Glutamatergic neuron (in vitro differentiated cells): ENCODE data around the gene ADAP1. TPM values are rescaled to one million over a fixed set of nuclear protein-coding genes. Genes with fewer than 3 reads are reported as not detected.

ENCODE experiments used
- DNase-seq: peaks from one replicate; pipeline ENCODE4 v3.0.0; 2022
- H3K27ac Mint-ChIP-seq: one replicate; pipeline ENCODE4 v1.8.0; 2020; ENCODE audit warnings: mild to moderate bottlenecking, mixed read lengths, inconsistent platforms; ENCODE audit not compliant: unreplicated experiment
- H3K27me3 Mint-ChIP-seq: one replicate; pipeline ENCODE4 v1.8.0; 2020; ENCODE audit warnings: mild to moderate bottlenecking, moderate library complexity, mixed read lengths, inconsistent platforms; ENCODE audit not compliant: unreplicated experiment
- H3K36me3 Mint-ChIP-seq: one replicate; pipeline ENCODE4 v1.8.0; 2020; ENCODE audit warnings: mild to moderate bottlenecking, mixed read lengths, inconsistent platforms; ENCODE audit not compliant: unreplicated experiment
- H3K4me1 Mint-ChIP-seq: one replicate; pipeline ENCODE4 v1.8.0; 2020; ENCODE audit warnings: mild to moderate bottlenecking, low read depth, mixed read lengths, inconsistent platforms; ENCODE audit not compliant: unreplicated experiment
- H3K4me3 Mint-ChIP-seq: one replicate; pipeline ENCODE4 v1.8.0; 2020; ENCODE audit warnings: mild to moderate bottlenecking, mixed read lengths, inconsistent platforms; ENCODE audit not compliant: unreplicated experiment
- H3K9me3 Mint-ChIP-seq: one replicate; pipeline ENCODE4 v1.8.0; 2020; ENCODE audit warnings: mild to moderate bottlenecking, moderate library complexity, mixed read lengths, inconsistent platforms; ENCODE audit not compliant: unreplicated experiment
- total RNA-seq: library from RNA; stranded (reverse); fragmentation: NEBNext Ultra II Directional; extraction: Animal tissue kit (Norgen Biotek cat#: 25700); gene quantifications from one replicate; pipeline ENCODE4 v1.2.1, GENCODE V29; 2021; ENCODE audit not compliant: unreplicated experiment
- TF ChIP-seq, protein P1 (sequence below): fragments of 200-600 bp; sonication (generic); IDR thresholded peaks from one replicate; pipeline ENCODE4 v1.5.0; 2021; ENCODE audit not compliant: partially characterized antibody, unreplicated experiment

Gene ADAP1
- total RNA-seq, 1 donor from 2014 or later = 61.1 TPM

DNA sequence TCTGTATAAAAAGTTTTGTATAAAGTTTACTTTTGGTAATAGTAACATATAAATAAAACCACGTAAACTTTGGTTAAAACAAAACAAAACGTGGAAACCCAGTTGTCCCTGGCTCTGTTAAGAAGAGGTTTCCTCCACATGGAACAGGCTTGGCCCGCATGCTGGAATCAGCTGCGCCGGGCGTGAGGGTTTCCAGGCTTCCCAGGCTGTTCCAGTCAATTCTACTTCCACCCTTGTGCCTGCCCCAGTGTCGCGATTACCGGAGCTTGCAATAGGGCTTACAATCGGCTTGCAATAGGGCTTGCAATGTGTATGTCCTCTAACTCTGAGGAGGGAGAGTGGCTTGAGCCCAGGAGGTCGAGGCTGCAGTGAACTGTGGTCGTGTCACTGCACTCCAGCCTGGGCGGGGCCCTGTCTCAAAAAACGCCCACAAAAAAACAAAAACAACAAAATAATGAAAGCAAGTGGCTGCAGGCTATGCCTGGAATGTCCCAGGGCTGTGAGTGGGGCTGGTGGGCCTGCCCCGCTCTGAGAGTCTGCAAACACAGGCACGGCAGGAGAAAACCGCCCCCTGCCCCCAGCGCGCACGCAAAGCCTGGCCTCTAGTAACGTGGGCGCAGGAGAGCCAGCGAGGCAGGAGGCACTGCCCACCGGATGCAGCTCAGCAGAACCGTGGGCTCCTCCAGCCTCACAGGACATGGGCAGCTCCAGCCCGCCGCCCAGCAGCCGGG lies 44.8 kb upstream of the ADAP1 start:
- Mint-ChIP-seq H3K9me3 (peaks cover 5% of the 10 kb centered on the region), H3K4me1 (peaks cover 16% of the 10 kb centered on the region), H3K27me3 (peaks cover 9% of the 10 kb centered on the region), H3K4me3 (no peak overlapping the region), H3K36me3 (no peaks in the 10 kb centered on the region), H3K27ac (no peak overlapping the region)
- TF ChIP-seq, protein P1, sequence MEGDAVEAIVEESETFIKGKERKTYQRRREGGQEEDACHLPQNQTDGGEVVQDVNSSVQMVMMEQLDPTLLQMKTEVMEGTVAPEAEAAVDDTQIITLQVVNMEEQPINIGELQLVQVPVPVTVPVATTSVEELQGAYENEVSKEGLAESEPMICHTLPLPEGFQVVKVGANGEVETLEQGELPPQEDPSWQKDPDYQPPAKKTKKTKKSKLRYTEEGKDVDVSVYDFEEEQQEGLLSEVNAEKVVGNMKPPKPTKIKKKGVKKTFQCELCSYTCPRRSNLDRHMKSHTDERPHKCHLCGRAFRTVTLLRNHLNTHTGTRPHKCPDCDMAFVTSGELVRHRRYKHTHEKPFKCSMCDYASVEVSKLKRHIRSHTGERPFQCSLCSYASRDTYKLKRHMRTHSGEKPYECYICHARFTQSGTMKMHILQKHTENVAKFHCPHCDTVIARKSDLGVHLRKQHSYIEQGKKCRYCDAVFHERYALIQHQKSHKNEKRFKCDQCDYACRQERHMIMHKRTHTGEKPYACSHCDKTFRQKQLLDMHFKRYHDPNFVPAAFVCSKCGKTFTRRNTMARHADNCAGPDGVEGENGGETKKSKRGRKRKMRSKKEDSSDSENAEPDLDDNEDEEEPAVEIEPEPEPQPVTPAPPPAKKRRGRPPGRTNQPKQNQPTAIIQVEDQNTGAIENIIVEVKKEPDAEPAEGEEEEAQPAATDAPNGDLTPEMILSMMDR = no peak
- no peak for DNase-seq

DNA sequence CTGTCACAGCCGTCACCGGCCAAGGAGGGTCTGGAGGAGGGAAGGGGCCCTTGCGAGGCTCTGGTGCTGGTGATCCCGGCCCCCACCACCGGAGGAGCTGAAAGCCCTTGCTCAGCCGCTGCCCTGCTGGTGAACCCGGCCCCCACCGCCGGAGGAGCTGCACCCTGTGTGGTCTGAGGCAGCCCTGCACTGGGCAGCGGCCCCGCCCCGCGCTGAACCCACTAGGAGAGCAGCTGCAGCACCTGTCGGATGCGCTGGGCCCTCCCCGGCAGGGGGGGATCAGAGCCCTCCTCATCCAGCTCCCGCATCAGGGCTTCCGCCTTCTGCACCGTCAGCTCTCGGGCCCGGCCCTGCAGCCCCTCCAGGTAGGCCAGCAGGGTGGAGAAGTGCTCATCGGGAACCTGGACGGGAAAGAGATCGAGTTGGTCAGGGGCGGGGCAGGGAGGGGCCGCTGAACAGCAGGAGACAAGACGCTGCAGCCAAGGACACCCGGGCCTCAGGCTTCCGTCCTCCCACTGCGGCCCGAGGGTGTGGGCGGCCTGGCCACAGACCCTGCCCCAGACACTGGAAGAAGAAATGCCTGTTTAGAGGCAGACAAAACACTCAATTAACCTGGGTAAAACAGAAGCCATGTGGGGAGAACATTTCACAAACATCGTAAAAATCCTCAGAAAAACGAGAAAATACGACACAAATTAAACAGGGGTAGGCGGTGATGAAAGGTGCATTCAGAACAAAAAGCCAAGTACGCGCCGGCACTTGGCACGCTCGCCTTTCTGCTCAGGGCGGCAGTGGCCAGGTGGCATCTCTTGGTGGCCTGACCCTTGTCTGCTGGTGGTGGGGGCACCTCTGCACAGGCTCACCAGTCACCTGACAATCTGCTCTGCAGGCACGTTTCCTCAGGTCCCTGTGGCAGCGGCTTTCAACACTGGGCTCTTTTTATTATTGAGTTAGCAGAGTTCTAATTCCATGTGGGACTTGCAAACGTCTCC lies 43.2 kb upstream of the ADAP1 start:
- TF ChIP-seq, protein P1 = peak; percentile 36
- peaks cover 9% of the 10 kb centered on the region for H3K27me3 Mint-ChIP-seq
- peaks cover 5% of the 10 kb centered on the region for H3K9me3 Mint-ChIP-seq
- peak overlapping the region; percentile 17 for H3K27ac Mint-ChIP-seq
- peak overlapping the region; percentile 65 for H3K4me3 Mint-ChIP-seq
- H3K4me1 Mint-ChIP-seq = peaks cover 14% of the 10 kb centered on the region
- no peaks in the 10 kb centered on the region for H3K36me3 Mint-ChIP-seq
- peak; percentile 56 for DNase-seq

DNA sequence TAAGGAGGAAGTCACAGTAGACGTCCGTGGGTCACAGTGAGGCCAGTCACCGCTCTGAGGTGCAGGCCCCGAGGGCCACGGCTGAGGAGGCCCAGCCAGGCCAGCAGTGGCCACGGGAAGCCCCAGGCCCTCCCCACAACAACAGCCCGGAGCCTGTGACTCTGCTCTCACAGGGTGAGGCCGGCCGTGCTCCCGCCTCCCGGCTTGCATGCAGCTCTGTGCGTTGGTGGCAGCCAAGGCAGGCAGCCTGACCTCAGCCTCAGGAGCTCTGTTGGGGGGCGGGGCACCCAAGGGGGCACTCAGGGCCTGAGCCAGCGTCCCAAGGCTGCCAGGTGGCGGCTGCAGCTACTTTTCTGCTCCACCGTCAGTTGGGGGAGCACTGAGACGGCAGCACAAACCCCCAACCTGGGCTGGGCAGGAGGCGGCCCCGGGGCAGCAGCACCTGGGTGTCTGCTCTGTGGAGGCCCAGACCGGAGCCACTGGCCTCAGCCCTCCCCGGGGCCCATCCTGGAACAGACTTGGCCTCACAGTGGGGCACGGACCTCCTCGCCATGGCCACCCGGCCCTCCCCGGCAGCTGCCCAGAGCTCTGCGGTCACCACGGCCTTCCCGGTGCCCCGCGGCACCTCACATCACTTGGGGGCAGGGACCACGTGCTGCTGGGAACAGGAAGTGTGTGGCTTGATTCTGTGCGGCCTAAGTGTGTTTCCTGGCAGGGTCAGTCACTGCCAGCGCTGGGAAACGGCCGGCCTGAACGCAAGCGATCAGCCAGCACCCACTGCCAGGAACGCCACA lies 41.8 kb upstream of the ADAP1 start:
- H3K36me3 Mint-ChIP-seq = no peaks in the 10 kb centered on the region
- TF ChIP-seq, protein P1 = no peak
- no peak overlapping the region for H3K4me3 Mint-ChIP-seq
- DNase-seq = peak; percentile 20
- H3K9me3 Mint-ChIP-seq = peaks cover 5% of the 10 kb centered on the region
- peaks cover 9% of the 10 kb centered on the region for H3K27me3 Mint-ChIP-seq
- no peak overlapping the region for H3K27ac Mint-ChIP-seq
- peaks cover 15% of the 10 kb centered on the region for H3K4me1 Mint-ChIP-seq

DNA sequence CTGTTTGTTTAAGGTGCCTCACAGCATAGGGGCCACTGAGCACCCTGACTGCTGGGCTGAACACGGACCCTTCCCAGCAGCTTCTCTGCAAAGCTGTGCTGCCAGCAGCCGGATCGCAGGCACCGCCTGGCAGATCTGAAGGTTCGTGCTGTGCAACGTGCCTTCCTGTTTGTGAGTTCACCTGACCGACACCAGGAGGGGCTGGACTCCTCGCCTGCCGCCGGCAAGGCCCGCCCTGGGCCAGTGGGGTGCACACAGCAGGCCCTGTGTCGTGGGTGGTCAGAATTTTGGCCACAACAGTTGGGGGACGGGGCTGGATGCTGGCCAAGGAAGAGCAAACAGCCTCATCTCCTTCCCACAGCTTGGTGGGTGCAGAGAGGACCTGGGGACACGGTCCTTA lies 41.1 kb upstream of the ADAP1 start:
- Mint-ChIP-seq H3K4me1 (peaks cover 13% of the 10 kb centered on the region), H3K27me3 (peaks cover 6% of the 10 kb centered on the region), H3K27ac (no peak overlapping the region), H3K4me3 (no peak overlapping the region), H3K36me3 (no peaks in the 10 kb centered on the region), H3K9me3 (peaks cover 5% of the 10 kb centered on the region)
- TF ChIP-seq, protein P1 = no peak
- DNase-seq = peak; percentile 15
